OCI-LY1 (cell line): Measurements from ENCODE around the gene MYEOV.

Source experiments
- H2AFZ ChIP-seq: fragments of 200-600 bp; sonication (generic), shearing (Covaris generic); 2 replicates; pipeline ENCODE4 v1.6.0; 2014; ENCODE audit warnings: antibody characterized with exemption, mild to moderate bottlenecking, low read length
- H3F3A ChIP-seq: fragments of 200-600 bp; sonication (generic), shearing (Covaris generic); 2 replicates; pipeline ENCODE4 v1.6.0; 2014; ENCODE audit warnings: mild to moderate bottlenecking, antibody characterized with exemption, low read length, moderate library complexity; ENCODE audit not compliant: insufficient read depth
- H3K27ac ChIP-seq: fragments of 200-600 bp; sonication (generic); 2 replicates; pipeline ENCODE4 v1.5.1; 2014; ENCODE audit warnings: low read length, mixed run types, mild to moderate bottlenecking, low read depth; ENCODE audit not compliant: poor library complexity, severe bottlenecking
- H3K27me3 ChIP-seq: fragments of 200-600 bp; sonication (generic); 2 replicates; pipeline ENCODE4 v1.6.0; 2014; ENCODE audit warnings: antibody characterized with exemption, mild to moderate bottlenecking, low read length, moderate library complexity; ENCODE audit not compliant: insufficient read depth
- H3K36me3 ChIP-seq: fragments of 200-600 bp; sonication (generic); 2 replicates; pipeline ENCODE4 v1.6.1; 2014; ENCODE audit warnings: mild to moderate bottlenecking, antibody characterized with exemption, low read length, moderate library complexity, mixed read lengths; ENCODE audit not compliant: insufficient read depth
- H3K4me1 ChIP-seq: fragments of 200-600 bp; sonication (generic); 2 replicates; pipeline ENCODE4 v1.5.1; 2014; ENCODE audit warnings: mild to moderate bottlenecking, low read length, moderate library complexity; ENCODE audit not compliant: insufficient read depth, severe bottlenecking
- H3K4me2 ChIP-seq: fragments of 200-600 bp; sonication (generic), shearing (Covaris generic); 2 replicates; pipeline ENCODE4 v1.6.1; 2014; ENCODE audit warnings: low read length
- H3K4me3 ChIP-seq: fragments of 200-600 bp; sonication (generic); 2 replicates; pipeline ENCODE4 v1.5.1; 2014; ENCODE audit warnings: low read length, low read depth, mild to moderate bottlenecking, mixed read lengths; ENCODE audit not compliant: poor library complexity, severe bottlenecking
- H3K79me2 ChIP-seq: fragments of 200-600 bp; shearing (Covaris generic); 2 replicates; pipeline ENCODE4 v1.6.1; 2016; ENCODE audit warnings: mixed run types, low read length, mixed read lengths; ENCODE audit not compliant: insufficient read depth
- H3K9ac ChIP-seq: fragments of 200-600 bp; sonication (generic), shearing (Covaris generic); 2 replicates; pipeline ENCODE4 v1.6.1; 2014; ENCODE audit warnings: mild to moderate bottlenecking, low read length, mixed read lengths
- H3K9me2 ChIP-seq: fragments of 200-600 bp; sonication (generic), shearing (Covaris generic); 2 replicates; pipeline ENCODE4 v1.6.1; 2014; ENCODE audit warnings: low read depth, mild to moderate bottlenecking, low read length, mixed read lengths
- H3K9me3 ChIP-seq: fragments of 200-600 bp; shearing (Covaris generic); 2 replicates; pipeline ENCODE4 v1.6.1; 2014; ENCODE audit warnings: low read length, mixed read lengths
- H4K20me1 ChIP-seq: fragments of 200-600 bp; sonication (generic), shearing (Covaris generic); 2 replicates; pipeline ENCODE4 v1.6.0; 2016; ENCODE audit warnings: mild to moderate bottlenecking, low read length; ENCODE audit not compliant: insufficient read depth
- EZH2 ChIP-seq: fragments of 200-600 bp; sonication (generic), shearing (Covaris generic); IDR thresholded peaks from 2 replicates; pipeline ENCODE4 v1.8.0; 2017; ENCODE audit warnings: borderline replicate concordance, mixed run types, mild to moderate bottlenecking, antibody characterized with exemption, low read length, moderate library complexity, mixed read lengths
- TF ChIP-seq, protein P1 (sequence below): fragments of 200-600 bp; sonication (generic), shearing (Covaris generic); IDR thresholded peaks from 2 replicates; pipeline ENCODE4 v1.5.1; 2017; ENCODE audit warnings: mild to moderate bottlenecking, antibody characterized with exemption, low read length, moderate library complexity, mixed read lengths

The MYEOV gene

DNA sequence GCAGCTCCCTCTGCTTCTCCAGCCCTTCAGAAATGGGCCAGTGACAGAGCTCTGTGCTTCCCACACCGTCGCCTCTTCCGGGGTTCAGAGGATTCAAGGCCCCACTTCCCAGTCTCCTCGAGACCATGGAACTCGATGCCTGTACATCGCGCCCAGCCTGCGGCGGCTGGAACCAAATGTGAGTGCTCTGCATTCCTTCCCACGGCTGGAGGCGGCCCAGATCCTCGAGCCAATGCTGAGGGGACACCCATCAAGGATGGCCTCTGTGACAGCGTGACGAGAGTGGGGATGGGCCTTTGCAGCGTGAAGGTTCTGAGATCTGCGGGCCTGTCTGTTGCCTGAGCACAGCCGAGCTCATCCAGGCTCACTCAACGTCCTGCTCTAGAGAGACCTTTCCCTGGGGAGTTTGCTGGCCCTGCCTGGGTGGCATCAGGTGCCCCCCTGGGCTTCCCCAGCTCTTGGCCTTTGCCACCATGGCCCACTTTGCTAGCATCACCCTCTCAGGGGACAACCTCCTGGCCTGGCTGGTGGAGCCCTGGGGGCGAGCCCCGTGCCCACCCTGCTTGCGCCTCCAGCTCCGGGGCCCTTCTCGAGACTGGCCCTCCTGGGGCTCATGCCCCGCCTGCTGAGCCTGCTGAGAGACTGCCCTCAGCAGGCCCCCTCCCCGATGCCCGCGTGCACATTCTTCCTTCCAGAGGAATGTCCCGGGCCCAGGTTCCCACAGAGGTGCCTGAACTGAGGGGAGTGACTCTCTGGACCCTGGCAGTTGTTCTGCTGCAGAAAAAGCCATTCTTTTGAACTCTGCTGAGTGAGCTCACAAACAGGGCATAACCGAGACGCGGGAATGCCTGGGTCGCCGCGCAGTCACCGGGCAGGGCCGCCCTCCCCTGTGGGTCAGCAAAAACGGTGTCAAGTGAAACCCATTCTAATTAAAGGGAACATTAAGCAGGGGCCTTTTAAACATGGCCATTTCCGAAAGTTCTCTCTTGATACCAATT lies 7.3 kb upstream of the MYEOV start:
- Histone ChIP-seq H3K4me1 (no peaks in the 10 kb centered on the region), H3K9ac (no peak overlapping the region), H3K4me2 (no peak overlapping the region), H3K9me2 (no peaks in the 10 kb centered on the region), H3K27ac (no peak overlapping the region), H3K9me3 (no peaks in the 10 kb centered on the region), H2AFZ (no peak overlapping the region), H3K79me2 (no peaks in the 10 kb centered on the region), H3F3A (no peaks in the 10 kb centered on the region), H3K36me3 (no peaks in the 10 kb centered on the region), H4K20me1 (no peaks in the 10 kb centered on the region), H3K4me3 (no peak overlapping the region), H3K27me3 (peaks cover 8% of the 10 kb centered on the region; the same call in 1 of the 2 replicates)
- no peak for TF ChIP-seq EZH2
- TF ChIP-seq, protein P1, sequence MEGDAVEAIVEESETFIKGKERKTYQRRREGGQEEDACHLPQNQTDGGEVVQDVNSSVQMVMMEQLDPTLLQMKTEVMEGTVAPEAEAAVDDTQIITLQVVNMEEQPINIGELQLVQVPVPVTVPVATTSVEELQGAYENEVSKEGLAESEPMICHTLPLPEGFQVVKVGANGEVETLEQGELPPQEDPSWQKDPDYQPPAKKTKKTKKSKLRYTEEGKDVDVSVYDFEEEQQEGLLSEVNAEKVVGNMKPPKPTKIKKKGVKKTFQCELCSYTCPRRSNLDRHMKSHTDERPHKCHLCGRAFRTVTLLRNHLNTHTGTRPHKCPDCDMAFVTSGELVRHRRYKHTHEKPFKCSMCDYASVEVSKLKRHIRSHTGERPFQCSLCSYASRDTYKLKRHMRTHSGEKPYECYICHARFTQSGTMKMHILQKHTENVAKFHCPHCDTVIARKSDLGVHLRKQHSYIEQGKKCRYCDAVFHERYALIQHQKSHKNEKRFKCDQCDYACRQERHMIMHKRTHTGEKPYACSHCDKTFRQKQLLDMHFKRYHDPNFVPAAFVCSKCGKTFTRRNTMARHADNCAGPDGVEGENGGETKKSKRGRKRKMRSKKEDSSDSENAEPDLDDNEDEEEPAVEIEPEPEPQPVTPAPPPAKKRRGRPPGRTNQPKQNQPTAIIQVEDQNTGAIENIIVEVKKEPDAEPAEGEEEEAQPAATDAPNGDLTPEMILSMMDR = no peak

- no peak for TF ChIP-seq EZH2
- TF ChIP-seq, protein P1 = no peak
- Histone ChIP-seq H3K27me3 (peaks cover 8% of the 10 kb centered on the region; the same call in 1 of the 2 replicates), H3K27ac (no peak overlapping the region), H3F3A (no peaks in the 10 kb centered on the region), H4K20me1 (no peaks in the 10 kb centered on the region), H3K9ac (no peak overlapping the region), H2AFZ (no peak overlapping the region), H3K36me3 (no peaks in the 10 kb centered on the region), H3K79me2 (no peaks in the 10 kb centered on the region), H3K9me2 (no peaks in the 10 kb centered on the region), H3K4me2 (no peak overlapping the region), H3K9me3 (no peaks in the 10 kb centered on the region), H3K4me3 (no peak overlapping the region), H3K4me1 (no peaks in the 10 kb centered on the region)
Measured at GRCh38 chr11:69287968-69288882, 5.7 kb upstream of the MYEOV start.

DNA sequence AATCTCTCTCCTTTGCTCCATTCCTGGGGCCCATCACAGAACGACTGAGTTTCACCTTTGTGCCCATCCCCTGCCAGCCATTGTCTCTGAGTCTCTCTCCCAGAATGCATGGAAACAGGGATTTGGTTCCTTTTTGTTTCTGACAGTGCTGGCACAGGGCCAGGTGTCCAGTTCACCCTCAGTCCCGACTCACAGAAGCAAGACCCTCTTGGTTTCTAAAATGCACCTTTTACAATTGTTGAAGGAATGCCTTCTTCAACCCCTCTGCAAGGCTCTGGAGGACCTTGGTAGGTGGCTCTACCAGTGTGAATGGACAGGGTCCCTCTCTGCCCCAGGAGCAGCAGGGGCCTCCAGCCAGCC lies 5.1 kb upstream of the MYEOV start:
- H3K9me3 ChIP-seq = no peaks in the 10 kb centered on the region
- H3F3A ChIP-seq = no peaks in the 10 kb centered on the region
- H3K27ac ChIP-seq = no peak overlapping the region
- no peaks in the 10 kb centered on the region for H3K9me2 ChIP-seq
- no peaks in the 10 kb centered on the region for H3K79me2 ChIP-seq
- no peak overlapping the region for H3K9ac ChIP-seq
- TF ChIP-seq EZH2 = no peak
- TF ChIP-seq, protein P1 = no peak
- no peak overlapping the region for H3K4me2 ChIP-seq
- no peaks in the 10 kb centered on the region for H3K36me3 ChIP-seq
- no peaks in the 10 kb centered on the region for H4K20me1 ChIP-seq
- H3K27me3 ChIP-seq = peaks cover 8% of the 10 kb centered on the region; the same call in 1 of the 2 replicates
- H3K4me3 ChIP-seq = no peak overlapping the region
- H2AFZ ChIP-seq = no peak overlapping the region
- H3K4me1 ChIP-seq = no peaks in the 10 kb centered on the region
